ENCODE results near the gene PLXNA4. TPM values are rescaled to one million over a fixed set of nuclear protein-coding genes. Genes with fewer than 3 reads are reported as not detected.

PLXNA4 gene
- total RNA-seq, 2 donors from 2014 or later: 2.1 to 8.2 TPM

DNA sequence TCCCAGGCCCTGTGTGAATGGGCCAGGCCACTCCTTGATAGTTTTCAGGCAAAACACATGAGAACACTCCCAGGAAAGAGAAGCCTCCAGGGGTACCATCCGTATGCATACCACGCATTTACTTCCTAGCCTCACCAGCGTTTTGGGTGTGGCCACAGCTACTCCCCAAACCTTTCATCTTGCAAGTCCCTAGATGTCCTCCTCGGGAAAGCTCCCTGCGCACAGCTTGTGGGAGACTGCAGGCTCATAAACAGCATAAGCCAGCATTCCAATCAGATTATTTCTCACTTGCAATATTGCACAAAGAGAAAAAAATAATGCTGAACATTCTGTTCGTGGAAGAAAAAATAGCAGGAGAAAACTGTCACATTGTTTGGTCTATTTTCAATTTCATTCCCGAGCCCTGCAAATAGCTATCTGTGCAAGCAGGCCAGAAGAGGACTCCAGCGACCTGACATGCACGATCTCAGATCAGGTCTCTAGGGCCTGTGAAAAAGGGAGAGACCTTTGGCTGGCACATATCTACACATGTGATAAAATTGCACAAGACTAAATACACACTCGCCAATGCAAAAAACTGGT, 175.6 kb downstream of the PLXNA4 start:
- no peaks in the 10 kb centered on the region for H3K27me3 ChIP-seq
- 52 to 57% methylated on average over 10 of the region's 10 CpGs for WGBS, 2 donors
- intact Hi-C loops (cut with DNase I): no loop called here
- H3K4me1 ChIP-seq: no peaks in the 10 kb centered on the region
- H3K4me3 ChIP-seq: no peak overlapping the region
- no peaks in the 10 kb centered on the region for H3K36me3 ChIP-seq (replicated peaks in 1 of 2; ENCODE audit: insufficient read depth in 1 of 2, low read depth in 2 of 2)
- no peak for DNase-seq
- TF ChIP-seq, protein P1, sequence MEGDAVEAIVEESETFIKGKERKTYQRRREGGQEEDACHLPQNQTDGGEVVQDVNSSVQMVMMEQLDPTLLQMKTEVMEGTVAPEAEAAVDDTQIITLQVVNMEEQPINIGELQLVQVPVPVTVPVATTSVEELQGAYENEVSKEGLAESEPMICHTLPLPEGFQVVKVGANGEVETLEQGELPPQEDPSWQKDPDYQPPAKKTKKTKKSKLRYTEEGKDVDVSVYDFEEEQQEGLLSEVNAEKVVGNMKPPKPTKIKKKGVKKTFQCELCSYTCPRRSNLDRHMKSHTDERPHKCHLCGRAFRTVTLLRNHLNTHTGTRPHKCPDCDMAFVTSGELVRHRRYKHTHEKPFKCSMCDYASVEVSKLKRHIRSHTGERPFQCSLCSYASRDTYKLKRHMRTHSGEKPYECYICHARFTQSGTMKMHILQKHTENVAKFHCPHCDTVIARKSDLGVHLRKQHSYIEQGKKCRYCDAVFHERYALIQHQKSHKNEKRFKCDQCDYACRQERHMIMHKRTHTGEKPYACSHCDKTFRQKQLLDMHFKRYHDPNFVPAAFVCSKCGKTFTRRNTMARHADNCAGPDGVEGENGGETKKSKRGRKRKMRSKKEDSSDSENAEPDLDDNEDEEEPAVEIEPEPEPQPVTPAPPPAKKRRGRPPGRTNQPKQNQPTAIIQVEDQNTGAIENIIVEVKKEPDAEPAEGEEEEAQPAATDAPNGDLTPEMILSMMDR (IDR thresholded peaks at IDR 0.05): no peak
- TF ChIP-seq POLR2A (IDR thresholded peaks at IDR 0.05): no peak
- H3K9me3 ChIP-seq: no peaks in the 10 kb centered on the region
- no peak overlapping the region for H3K27ac ChIP-seq
- ATAC-seq: no peak

DNA sequence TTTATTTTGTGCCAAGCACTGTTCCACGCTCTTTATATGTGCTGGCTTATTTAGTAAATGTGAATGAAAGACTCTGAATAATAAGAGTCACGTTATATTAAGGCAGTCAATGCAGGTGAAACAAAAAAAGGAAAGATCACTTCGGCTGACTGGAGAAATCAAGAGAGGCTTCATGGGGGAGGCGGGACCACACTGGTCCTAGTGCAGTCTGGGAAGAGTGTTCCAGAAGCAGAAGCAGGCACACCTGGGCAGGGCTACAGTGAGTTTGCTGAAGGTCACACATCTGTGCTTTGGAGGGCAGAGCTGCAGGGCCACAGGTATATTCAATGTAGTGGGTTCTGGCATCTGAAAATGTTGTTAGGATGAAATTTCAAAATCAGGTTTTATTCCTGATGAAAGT, 176.9 kb downstream of the PLXNA4 start:
- no peak for DNase-seq
- Histone ChIP-seq H3K9me3 (no peaks in the 10 kb centered on the region), H3K27me3 (no peaks in the 10 kb centered on the region), H3K36me3 (replicated peaks in 1 of 2; ENCODE audit: insufficient read depth in 1 of 2, low read depth in 2 of 2) (no peaks in the 10 kb centered on the region), H3K27ac (no peak overlapping the region), H3K4me1 (no peaks in the 10 kb centered on the region), H3K4me3 (no peak overlapping the region)
- 89 to 91% methylated on average over 4 of the region's 4 CpGs for WGBS, 2 donors
- TF ChIP-seq, protein P1 (IDR thresholded peaks at IDR 0.05): no peak
- no peak for TF ChIP-seq POLR2A (IDR thresholded peaks at IDR 0.05)
- ATAC-seq: no peak
- intact Hi-C loops (cut with DNase I): no loop called here

DNA sequence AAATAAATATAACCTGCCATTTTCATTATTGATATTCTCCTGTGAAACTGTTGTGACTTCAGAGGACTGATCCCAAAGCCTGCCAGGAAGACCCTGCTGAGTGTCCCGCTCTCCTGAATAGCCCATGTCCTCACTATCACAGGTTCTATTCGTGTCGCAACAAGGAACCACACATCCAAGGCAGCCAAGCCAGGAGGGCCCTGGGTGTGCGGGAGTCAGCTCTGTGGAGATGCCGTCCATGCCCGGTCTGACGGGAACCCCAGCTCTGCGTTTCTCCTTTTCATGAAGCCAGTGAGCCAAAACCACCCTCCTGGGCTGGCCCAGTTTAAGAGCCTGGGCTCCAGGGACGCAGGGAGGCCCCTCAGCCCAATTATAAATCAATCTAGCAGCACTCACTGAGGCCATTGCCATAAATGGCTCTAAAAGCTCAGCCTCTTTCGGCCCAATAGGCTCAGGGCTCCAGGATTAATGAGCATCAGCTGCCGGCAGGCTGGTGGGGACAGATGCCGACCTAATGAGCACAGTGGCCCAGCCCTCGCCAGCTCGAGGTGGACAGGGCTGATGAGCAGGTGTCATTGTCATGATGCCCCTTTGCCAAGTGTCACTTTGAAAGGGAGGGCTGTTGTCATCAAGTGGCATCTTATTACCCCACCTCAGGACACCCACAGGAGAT, 177.9 kb downstream of the PLXNA4 start:
- WGBS, 2 donors: 90 to 94% methylated on average over 11 to 14 of the region's 14 CpGs
- intact Hi-C loops (cut with DNase I): no loop called here

DNA sequence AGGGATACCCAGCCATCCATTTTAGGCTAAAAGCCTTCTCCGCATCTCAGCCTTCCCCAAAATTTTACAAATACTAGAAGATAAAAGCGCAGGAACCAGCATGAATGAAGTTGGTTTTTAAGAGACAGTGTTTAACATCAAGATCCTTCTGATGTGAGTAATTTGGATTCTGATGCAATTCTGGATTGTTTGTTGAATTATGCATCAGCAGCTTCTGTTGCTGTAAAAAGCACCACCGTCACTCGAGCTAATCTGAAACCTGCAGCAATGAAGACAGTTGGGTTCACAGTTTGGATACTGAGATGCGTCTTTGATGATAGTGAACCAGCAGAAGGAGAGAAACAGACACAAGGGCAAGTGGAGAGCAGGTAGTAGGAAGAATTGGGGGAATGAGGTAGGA, 179.2 kb downstream of the PLXNA4 start:
- ATAC-seq: no peak
- no peaks in the 10 kb centered on the region for H3K36me3 ChIP-seq (replicated peaks in 1 of 2; ENCODE audit: insufficient read depth in 1 of 2, low read depth in 2 of 2)
- 96% methylated on average over 5 of the region's 5 CpGs for WGBS, 2 donors

More for the DNA sequence above, 177.9 kb downstream of the PLXNA4 start:
- ATAC-seq: no peak
- no peaks in the 10 kb centered on the region for H3K36me3 ChIP-seq (replicated peaks in 1 of 2; ENCODE audit: insufficient read depth in 1 of 2, low read depth in 2 of 2)
- no peaks in the 10 kb centered on the region for H3K9me3 ChIP-seq
- no peak for TF ChIP-seq POLR2A (IDR thresholded peaks at IDR 0.05)
- TF ChIP-seq, protein P1 (IDR thresholded peaks at IDR 0.05): no peak
- H3K27me3 ChIP-seq: no peaks in the 10 kb centered on the region
- H3K27ac ChIP-seq: no peak overlapping the region
- no peak for DNase-seq
- H3K4me3 ChIP-seq: no peak overlapping the region
- H3K4me1 ChIP-seq: peaks cover 5% of the 10 kb centered on the region

More for the DNA sequence above, 179.2 kb downstream of the PLXNA4 start:
- Histone ChIP-seq H3K9me3 (no peaks in the 10 kb centered on the region), H3K4me3 (no peak overlapping the region), H3K4me1 (peaks cover 5% of the 10 kb centered on the region), H3K27ac (no peak overlapping the region), H3K27me3 (no peaks in the 10 kb centered on the region)
- intact Hi-C loops (cut with DNase I): no loop called here
- no peak for TF ChIP-seq POLR2A (IDR thresholded peaks at IDR 0.05)
- TF ChIP-seq, protein P1 (IDR thresholded peaks at IDR 0.05): no peak
- DNase-seq: no peak

All from body of pancreas (tissue), 4 donors.